H1 (cell line): ENCODE results near the gene RGL1. TPM values are rescaled to one million over a fixed set of nuclear protein-coding genes. Genes with fewer than 3 reads are reported as not detected.
A peak's percentile ranks its signal among the peaks of the same experiment; 100 is the strongest.

ENCODE experiments used
- CTCF ChIA-PET: fragments of 300-600 bp; sonication (Branson Sonifier 250); formaldehyde crosslinking; loops from one replicate; lab custom pipeline; 2021; ENCODE audit not compliant: partially characterized antibody; lab: Charles Lee
- POLR2A ChIA-PET: fragments of 300-600 bp; sonication (Branson Sonifier 250); formaldehyde crosslinking; loops from one replicate; lab custom pipeline; 2021; ENCODE audit warnings: inconsistent platforms; ENCODE audit not compliant: partially characterized antibody; lab: Charles Lee
- DNase-seq, 2 experiments: peaks; one replicate each; pipeline versions ENCODE4 v3.0.0 to v3.0.0-alpha.2; 2010 to 2022; ENCODE audit warnings: low spot score in 2 of 2, low read depth in 1 of 2, mixed read lengths in 1 of 2
- FAIRE-seq: peaks from 2 replicates; lab custom pipeline; 2011; peaks lifted over from hg19 to GRCh38; lab: Jason Lieb, UNC
- H2AFZ ChIP-seq: 2 replicates; pipeline ENCODE4 v1.8.1; 2012; ENCODE audit warnings: low read length, inconsistent platforms
- H2AK5ac ChIP-seq: 2 replicates; pipeline ENCODE4 v1.6.1; 2013; ENCODE audit warnings: low read depth, low read length
- H2BK120ac ChIP-seq: replicated peaks from 2 replicates; pipeline ENCODE3; 2013; ENCODE audit warnings: low read depth, low read length, inconsistent platforms
- H2BK12ac ChIP-seq: 2 replicates; pipeline ENCODE4 v1.6.1; 2013; ENCODE audit warnings: low read depth, low read length
- H2BK15ac ChIP-seq: 2 replicates; pipeline ENCODE4 v1.6.1; 2013; ENCODE audit warnings: low read length
- H2BK20ac ChIP-seq: 2 replicates; pipeline ENCODE4 v1.6.1; 2013; ENCODE audit warnings: low read length
- H2BK5ac ChIP-seq: 2 replicates; pipeline ENCODE4 v1.6.1; 2013; ENCODE audit warnings: low read depth, low read length
- H3K14ac ChIP-seq: 2 replicates; pipeline ENCODE4 v1.6.1; 2013; ENCODE audit warnings: inconsistent platforms; ENCODE audit not compliant: insufficient read length
- H3K18ac ChIP-seq: 2 replicates; pipeline ENCODE4 v1.6.1; 2013; ENCODE audit warnings: low read length; ENCODE audit errors: extremely low read depth
- H3K23ac ChIP-seq: 2 replicates; pipeline ENCODE4 v1.6.1; 2013; ENCODE audit warnings: inconsistent platforms; ENCODE audit not compliant: insufficient read length
- H3K23me2 ChIP-seq: 2 replicates; pipeline ENCODE4 v1.6.1; 2013; ENCODE audit warnings: low read depth, low read length
- H3K27ac ChIP-seq: 2 replicates; pipeline ENCODE4 v1.6.1; 2011; ENCODE audit warnings: low read depth, low read length, inconsistent platforms
- H3K27me3 ChIP-seq, 4 experiments: replicated peaks in 1 of 4; 1 replicate in 1 of 4; 2 replicates in 3 of 4; pipeline versions ENCODE4 v1.6.1 to v1.8.1; 2011 to 2013; ENCODE audit warnings: low read length in 3 of 4, mild to moderate bottlenecking in 3 of 4, inconsistent platforms in 2 of 4, mixed read lengths in 2 of 4, moderate library complexity in 1 of 4; ENCODE audit not compliant: control insufficient read depth in 3 of 4, insufficient read depth in 3 of 4; ENCODE audit errors: extremely low read depth in 1 of 4
- H3K36me3 ChIP-seq, 4 experiments: 2 replicates each; pipeline versions ENCODE4 v1.6.1 to v1.8.1; 2011 to 2013; ENCODE audit warnings: mild to moderate bottlenecking in 4 of 4, low read length in 3 of 4, moderate library complexity in 2 of 4, control low read depth in 1 of 4, inconsistent platforms in 1 of 4; ENCODE audit not compliant: insufficient read depth in 4 of 4, control insufficient read depth in 2 of 4
- H3K4ac ChIP-seq: replicated peaks from 2 replicates; pipeline ENCODE3; 2013; ENCODE audit warnings: low read length, low read depth, mixed read lengths, inconsistent platforms; ENCODE audit not compliant: insufficient read length
- H3K4me1 ChIP-seq, 4 experiments: replicated peaks in 1 of 4; 1 replicate in 1 of 4; 2 replicates in 3 of 4; pipeline versions ENCODE4 v1.6.1 to v1.8.1; 2011 to 2013; ENCODE audit warnings: low read length in 3 of 4, inconsistent platforms in 2 of 4, mixed read lengths in 1 of 4; ENCODE audit not compliant: insufficient read depth in 4 of 4, control insufficient read depth in 3 of 4
- H3K4me2 ChIP-seq, 2 experiments: 2 replicates each; pipeline versions ENCODE4 v1.6.1 to v1.8.1; 2011 to 2013; ENCODE audit warnings: low read depth in 2 of 2, low read length in 2 of 2, control low read depth in 1 of 2, inconsistent platforms in 1 of 2, mild to moderate bottlenecking in 1 of 2; ENCODE audit not compliant: insufficient read depth in 1 of 2
- H3K4me3 ChIP-seq, 4 experiments: fragments of 200-600, 300-600 bp in 1 of 4; sonication (generic), shearing (Covaris generic), sonication (Bioruptor Twin) in 1 of 4; 2 replicates each; pipeline versions ENCODE4 v1.5.1 to v1.8.1; 2011 to 2016; ENCODE audit warnings: low read length in 4 of 4, low read depth in 3 of 4, control low read depth in 2 of 4, inconsistent platforms in 2 of 4, mild to moderate bottlenecking in 2 of 4, mixed read lengths in 1 of 4, moderate library complexity in 1 of 4; ENCODE audit not compliant: insufficient read depth in 2 of 4; ENCODE audit errors: extremely low read depth in 1 of 4
- H3K56ac ChIP-seq: replicated peaks from 2 replicates; pipeline ENCODE3; 2013; ENCODE audit warnings: low read depth, mild to moderate bottlenecking, mixed read lengths, low read length, inconsistent platforms; ENCODE audit not compliant: insufficient read length
- H3K79me1 ChIP-seq: 2 replicates; pipeline ENCODE4 v1.6.1; 2013; ENCODE audit warnings: low read depth, low read length, control low read depth
- H3K79me2 ChIP-seq, 2 experiments: 2 replicates each; pipeline versions ENCODE4 v1.6.1 to v1.8.1; 2012 to 2013; ENCODE audit warnings: low read length in 2 of 2, mild to moderate bottlenecking in 2 of 2, inconsistent platforms in 1 of 2; ENCODE audit not compliant: insufficient read depth in 2 of 2, control insufficient read depth in 1 of 2
- H3K9ac ChIP-seq, 4 experiments: replicated peaks in 1 of 4; 1 replicate in 1 of 4; 2 replicates in 3 of 4; pipeline versions ENCODE4 v1.6.1 to v1.8.1; 2011 to 2013; ENCODE audit warnings: low read depth in 3 of 4, low read length in 3 of 4, control low read depth in 2 of 4, mild to moderate bottlenecking in 2 of 4, moderate library complexity in 2 of 4, inconsistent platforms in 1 of 4; ENCODE audit errors: extremely low read depth in 1 of 4
- H3K9me3 ChIP-seq, 2 experiments: 2 replicates each; pipeline versions ENCODE4 v1.6.1 to v1.8.1; 2012 to 2013; ENCODE audit warnings: mild to moderate bottlenecking in 2 of 2, moderate library complexity in 2 of 2, control low read depth in 1 of 2, inconsistent platforms in 1 of 2, low read depth in 1 of 2, low read length in 1 of 2, mixed read lengths in 1 of 2; ENCODE audit not compliant: insufficient read depth in 2 of 2
- H4K20me1 ChIP-seq, 2 experiments: replicated peaks in 1 of 2; 2 replicates each; pipeline versions ENCODE3 to v1.8.1; 2011 to 2013; ENCODE audit warnings: inconsistent platforms in 2 of 2, low read length in 2 of 2, mild to moderate bottlenecking in 1 of 2; ENCODE audit not compliant: insufficient read depth in 2 of 2, control insufficient read depth in 1 of 2
- H4K5ac ChIP-seq: 2 replicates; pipeline ENCODE4 v1.6.1; 2013; ENCODE audit warnings: low read length, low read depth, mixed read lengths, inconsistent platforms; ENCODE audit not compliant: insufficient read length
- H4K8ac ChIP-seq: 2 replicates; pipeline ENCODE4 v1.8.0; 2013; ENCODE audit warnings: mild to moderate bottlenecking, moderate library complexity, low read length, inconsistent platforms; ENCODE audit not compliant: insufficient read depth; ENCODE audit errors: extremely low read depth
- H4K91ac ChIP-seq: replicated peaks from 2 replicates; pipeline ENCODE3; 2013; ENCODE audit warnings: low read length, mixed read lengths, inconsistent platforms; ENCODE audit not compliant: insufficient read length
- CBX5 ChIP-seq: fragments of 300-800, 300-1000 bp; sonication (generic); IDR thresholded peaks from 2 replicates; pipeline ENCODE4 v1.7.1; 2016; ENCODE audit warnings: antibody characterized with exemption, low read length, low read depth
- CREB1 ChIP-seq: IDR thresholded peaks from 2 replicates; pipeline ENCODE4 v1.6.1; 2012; ENCODE audit warnings: inconsistent platforms
- EZH2 ChIP-seq: fragments of 200-600 bp; sonication (generic); IDR thresholded peaks from 2 replicates; pipeline ENCODE4 v1.7.1; 2012; ENCODE audit warnings: low read depth, mild to moderate bottlenecking, moderate library complexity, low read length, inconsistent platforms; ENCODE audit not compliant: severe bottlenecking
- HDAC2 ChIP-seq, 2 experiments: fragments of 300-600 bp in 1 of 2; sonication (generic) in 1 of 2; IDR thresholded peaks; 2 replicates each; pipeline ENCODE4 v1.6.1; 2011 to 2012; ENCODE audit warnings: low read depth in 2 of 2, low read length in 2 of 2, mild to moderate bottlenecking in 2 of 2, moderate library complexity in 2 of 2, borderline replicate concordance in 1 of 2, inconsistent platforms in 1 of 2
- KDM4A ChIP-seq: IDR thresholded peaks from one replicate; pipeline ENCODE4 v1.7.1; 2012; ENCODE audit warnings: low read depth, mild to moderate bottlenecking, moderate library complexity, low read length, inconsistent platforms; ENCODE audit not compliant: severe bottlenecking
- SUZ12 ChIP-seq: fragments of 200-600 bp; sonication (generic); IDR thresholded peaks from 2 replicates; pipeline ENCODE4 v1.6.1; 2012; ENCODE audit warnings: mild to moderate bottlenecking, inconsistent platforms, low read length, moderate library complexity, mixed read lengths
- TAF1 ChIP-seq: IDR thresholded peaks from 2 replicates; pipeline ENCODE4 v1.6.1; 2011; ENCODE audit warnings: mild to moderate bottlenecking, low read depth, low read length
- WGBS, 2 experiments: shearing (Covaris generic) in 1 of 2; methylation state at CpG; one replicate each; pipeline versions ENCODE4 v1.1.6 to v1.1.7; 2013 to 2015; ENCODE audit warnings: low lambda C conversion rate in 2 of 2, mixed read lengths in 2 of 2, inconsistent platforms in 1 of 2, low coverage in 1 of 2, missing lambda C conversion rate in 1 of 2; ENCODE audit not compliant: insufficient replicate concordance in 2 of 2, insufficient coverage in 1 of 2, insufficient read length in 1 of 2; ENCODE audit errors: extremely low coverage in 1 of 2, missing lambda C conversion rate in 1 of 2; 5-methylcytosine and 5-hydroxymethylcytosine counted together
- long read RNA-seq, 2 experiments: library from RNA in 1 of 2; library from capped mRNA in 1 of 2; stranded (forward); transcript quantifications; one replicate each; pipeline ENCODE4 v2.0.0, GENCODE V29; 2021; ENCODE audit warnings: inconsistent platforms in 1 of 2
- polyA minus RNA-seq, 3 experiments: library from RNA; depleted of rRNA, polyadenylated mRNA; stranded (reverse); fragments of >200 nt; gene quantifications; 1 replicate in 2 of 3; 2 replicates in 1 of 3; pipeline ENCODE4 v1.2.3, GENCODE V29; 2011
- polyA plus RNA-seq, 7 experiments: library from polyadenylated mRNA; depleted of rRNA in 3 of 7; stranded (reverse) in 5 of 7; unstranded in 2 of 7; fragments of >200 nt in 5 of 7; fragments of 200-250 nt in 2 of 7; gene quantifications; 1 replicate in 5 of 7; 2 replicates in 1 of 7; 4 replicates in 1 of 7; pipeline versions ENCODE4 v1.2.1 to v1.2.3, GENCODE V29; 2011 to 2013; ENCODE audit warnings: missing spikeins in 2 of 7, mixed read lengths in 2 of 7
- total RNA-seq: library from RNA; stranded (reverse); fragmentation: NEBNext Ultra II Directional; extraction: Animal tissue kit (Norgen Biotek cat#: 25700); gene quantifications from 2 replicates; pipeline ENCODE4 v1.2.1, GENCODE V29; 2021

The RGL1 gene
- total RNA-seq (2.4 TPM in 2 replicates), polyA plus RNA-seq (2011; rRNA removed) (0.91 and 0.98 TPM in 2 replicates), polyA minus RNA-seq (2011; rRNA and poly(A)+ RNA removed) (1.6 and 2.4 TPM in 2 replicates)
- 1.3 TPM for polyA plus RNA-seq (2011; cell fraction: cytosol; rRNA removed)
- 2.2 TPM for polyA plus RNA-seq (2011; cell fraction: nucleus; rRNA removed)
- 1.2 to 1.9 TPM (median 1.3 TPM) in 4 replicates for polyA plus RNA-seq (2012, experiment 1 of 2)
- 0.17 TPM for polyA plus RNA-seq (2012, experiment 2 of 2)
- 1.8 TPM for polyA plus RNA-seq (2013, experiment 1 of 2)
- polyA plus RNA-seq (2013, experiment 2 of 2), result 1.8 TPM
- polyA minus RNA-seq (2011; cell fraction: cytosol; rRNA and poly(A)+ RNA removed), result 0.81 TPM
- 3.7 TPM for polyA minus RNA-seq (2011; cell fraction: nucleus; rRNA and poly(A)+ RNA removed)
- long read RNA-seq, experiment 1, partial matches to known transcripts, result 2 of 2 reads
- long read RNA-seq, experiment 1, other reads (novel, unspliced or antisense), result 0 of 2 reads
- long read RNA-seq, experiment 2, partial matches to known transcripts, result 0 of 1 reads
- long read RNA-seq, experiment 2, other reads (novel, unspliced or antisense), result 1 of 1 reads

DNA sequence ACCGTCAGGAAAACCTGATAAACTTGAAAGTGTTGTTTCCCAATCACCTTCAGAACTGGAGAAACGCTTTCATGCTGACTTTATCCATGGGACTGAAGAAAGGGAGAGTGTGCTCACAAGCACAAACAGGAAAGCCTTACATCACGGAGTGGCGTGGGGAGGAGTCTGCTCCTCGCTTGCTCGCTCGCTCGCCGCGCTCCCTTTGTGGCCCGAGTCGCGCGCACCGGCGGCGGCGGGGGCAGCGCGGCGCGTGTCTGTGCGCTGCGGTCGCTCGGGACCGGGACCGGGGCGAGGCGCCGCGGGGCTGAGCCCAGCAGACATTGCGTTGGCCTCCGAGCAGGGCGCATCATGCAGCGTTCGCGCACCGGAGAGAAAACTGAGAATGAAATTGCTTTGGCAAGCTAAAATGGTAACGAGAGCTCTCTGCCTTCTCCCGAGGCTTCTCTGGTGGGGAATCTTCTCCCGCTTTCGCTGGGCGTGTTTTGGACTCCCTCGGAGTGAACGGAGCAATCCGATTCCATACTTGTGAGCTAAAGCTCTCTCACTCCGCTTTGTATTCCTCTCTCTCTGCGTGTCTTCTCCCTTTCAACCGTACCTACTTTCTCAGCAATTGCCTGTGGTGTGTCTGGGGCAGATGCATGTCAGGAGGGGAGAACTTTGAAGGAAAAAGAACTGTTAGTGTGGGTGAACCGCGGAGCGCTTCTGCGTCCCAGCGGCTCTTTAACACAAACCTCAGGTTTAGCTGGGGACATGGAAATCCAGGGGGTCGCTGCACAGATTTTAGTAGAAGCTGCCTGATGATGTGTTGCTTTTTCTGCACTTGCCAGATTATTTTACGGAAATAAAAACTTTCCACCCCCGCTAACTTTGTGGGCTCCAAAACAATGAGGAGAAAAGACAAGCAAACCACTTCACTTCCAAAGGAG is at the start of gene RGL1:
TSS of gene RGL1 (plus strand) at position 205 of the 926 bp plus-strand sequence. CDS start at position 383, 178 bp downstream.
- H3K79me2 ChIP-seq, result no peaks in the 10 kb centered on the region
- H3K23ac ChIP-seq, result no peak within 1 kb of the TSS
- H2BK15ac ChIP-seq, result peak within 1 kb of the TSS; percentile 82; the same call in 1 of the 2 replicates
- no peak within 1 kb of the TSS for H4K5ac ChIP-seq
- no peak within 1 kb of the TSS for H3K56ac ChIP-seq
- H3K4me2 ChIP-seq, result peak within 1 kb of the TSS; percentile 91 to 97
- no peak within 1 kb of the TSS for H2BK20ac ChIP-seq
- peaks cover 0 to 9% (median 2%) of the 10 kb centered on the region in 4 experiments; a peak in 5 of 7 replicates for H3K4me1 ChIP-seq
- CTCF ChIA-PET, result interaction anchor here (0.6 to 1.5 kb wide), 4 partner anchors 9 to 80 kb away, joined by 3 to 4 read pairs (median 3); no protein-coding TSS in a partner anchor
- 0 out of 4 replicates have a peak, but pooled peaks cover 0 to 3% of the 10 kb centered on the region in 2 experiments for H3K9me3 ChIP-seq
- DNase-seq, result peak in 1 of 2 experiments; percentile 66
- no peak for FAIRE-seq
- peak within 1 kb of the TSS; percentile 15; the same call in 1 of the 2 replicates for H3K18ac ChIP-seq
- peaks cover 6% of the 10 kb centered on the region; the same call in 1 of the 2 replicates for H3K23me2 ChIP-seq
- peak within 1 kb of the TSS; percentile 97 for H2AFZ ChIP-seq
- H3K4me3 ChIP-seq, result peak within 1 kb of the TSS; percentile 73 to 85 (median 80)
- no peak within 1 kb of the TSS for H2AK5ac ChIP-seq
- H3K79me1 ChIP-seq, result no peaks in the 10 kb centered on the region
- no peak within 1 kb of the TSS for H2BK120ac ChIP-seq
- no peak within 1 kb of the TSS for H3K4ac ChIP-seq
- peak within 1 kb of the TSS; percentile 52 to 71 (median 66); a peak in 6 of 7 replicates for H3K9ac ChIP-seq
- no peak within 1 kb of the TSS for H3K27ac ChIP-seq
- peaks cover 0 to 13% (median 6%) of the 10 kb centered on the region in 4 experiments; a peak in 4 of 7 replicates for H3K27me3 ChIP-seq
- no peak within 1 kb of the TSS; the same call in 1 of the 2 replicates for H2BK5ac ChIP-seq
- H4K8ac ChIP-seq, result peak within 1 kb of the TSS; percentile 83; the same call in 1 of the 2 replicates
- no peak within 1 kb of the TSS for H3K14ac ChIP-seq
- POLR2A ChIA-PET, result interaction anchor here (1.4 kb wide), 1 partner anchor 8 kb away, joined by 5 read pairs; no protein-coding TSS in a partner anchor
- H4K91ac ChIP-seq, result no peak within 1 kb of the TSS
- H3K36me3 ChIP-seq, result no peaks in the 10 kb centered on the region
- WGBS, 2 experiments, result 2% methylated on average over 50 of the region's 58 CpGs; no CpG with 5 or more reads in 1 of the 2 experiments
- 0 out of 2 replicates have a peak within 1 kb of the TSS, but pooled peaks have one; percentile 11 for H2BK12ac ChIP-seq
- no peaks in the 10 kb centered on the region for H4K20me1 ChIP-seq
- TF ChIP-seq EZH2 (peak; percentile 57), TAF1 (peak; percentile 76), SUZ12 (peak; percentile 72; the same call in 1 of the 2 replicates), HDAC2 (IDR thresholded peaks at IDR 0.05; ENCODE audit: borderline replicate concordance in 1 of 2, low read depth in 2 of 2, low read length in 2 of 2) (0 out of 4 replicates have a peak, but pooled peaks of 1 of the 2 experiments have one; percentile 23), CBX5 (no peak), CREB1 (no peak), KDM4A (peak; percentile 79)
